ENCODE data around the gene OPRM1. TPM values are rescaled to one million over a fixed set of nuclear protein-coding genes. Genes with fewer than 3 reads are reported as not detected.
A peak's percentile ranks its signal among the peaks of the same experiment; 100 is the strongest.

OPRM1 gene
- polyA plus RNA-seq, 4 donors, result 0.09 TPM; not detected in 2

DNA sequence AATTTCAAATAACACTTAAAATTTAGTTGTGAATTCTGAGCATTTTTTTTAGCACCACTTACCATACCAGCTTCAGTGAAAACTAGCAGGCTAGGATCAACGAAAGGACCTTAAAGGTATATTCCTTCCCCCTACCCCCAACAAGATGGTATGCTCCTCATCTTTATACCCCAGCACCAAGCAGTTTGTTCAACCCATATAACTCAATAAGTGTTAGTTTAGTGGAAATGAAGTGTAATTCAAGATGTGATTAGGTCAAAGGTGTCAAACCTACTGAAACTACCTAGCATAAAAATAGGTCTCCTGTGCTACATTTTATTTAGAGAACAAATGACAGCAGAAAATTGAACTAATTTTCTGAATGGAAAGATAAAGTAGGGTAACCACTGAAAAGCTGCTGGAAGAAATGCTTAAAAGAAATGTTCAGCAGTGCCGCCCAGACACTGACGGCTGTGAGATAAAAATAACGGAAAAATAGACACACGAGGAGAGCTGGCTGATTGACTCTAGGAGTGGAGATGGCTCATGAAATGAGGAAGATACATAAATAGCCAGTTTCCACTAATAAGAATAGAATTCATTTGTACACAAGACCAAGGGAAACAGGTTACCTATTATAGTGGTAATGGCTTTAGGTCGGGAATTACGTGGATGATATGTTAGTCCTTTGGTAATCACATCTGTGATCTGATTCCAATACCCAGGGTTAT lies 222.8 kb downstream of the OPRM1 start:
- WGBS, 3 donors, result 76 to 87% (median 82%) methylated on average over 7 of the region's 7 CpGs
- H3K27ac ChIP-seq (ENCODE audit: low read depth in 1 of 3, low read length in 2 of 3), result no peak overlapping the region

DNA sequence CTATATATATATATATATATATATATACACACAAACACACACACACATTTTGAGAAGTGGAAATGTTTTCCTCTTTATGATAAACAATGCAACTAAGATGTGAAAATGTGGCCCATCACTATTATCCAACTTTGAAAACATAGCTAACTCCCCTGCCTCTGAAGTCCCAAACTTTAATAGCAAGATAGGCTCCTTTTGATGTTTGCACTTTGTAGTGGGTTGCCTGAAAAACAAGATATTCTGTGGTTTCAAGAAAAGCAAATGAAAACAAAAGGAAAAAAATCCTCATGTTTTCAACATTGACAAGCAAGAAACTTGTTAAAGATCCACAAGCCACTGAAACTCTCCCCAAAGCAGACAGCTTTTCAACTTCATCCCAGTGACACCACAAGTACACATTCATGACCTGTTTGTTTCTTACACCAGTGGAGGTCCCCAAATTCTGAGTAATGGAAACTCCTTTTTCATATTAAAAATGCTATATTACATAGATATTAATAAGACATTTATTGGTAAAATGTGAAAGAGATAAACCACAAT lies 227.6 kb downstream of the OPRM1 start:
- Histone ChIP-seq H3K27ac (ENCODE audit: low read depth in 1 of 3, low read length in 2 of 3) (no peak overlapping the region), H3K9me3 (ENCODE audit: control insufficient read depth in 2 of 2, insufficient read depth in 1 of 2, low read depth in 1 of 2, low read length in 1 of 2) (peaks cover 0 to 4% of the 10 kb centered on the region in 2 donors), H3K27me3 (ENCODE audit: control insufficient read depth in 3 of 3, insufficient read depth in 3 of 3, low read length in 3 of 3) (no peaks in the 10 kb centered on the region), H3K4me1 (ENCODE audit: control insufficient read depth in 3 of 3, insufficient read depth in 2 of 3, low read depth in 1 of 3, low read length in 2 of 3) (no peaks in the 10 kb centered on the region), H3K4me3 (ENCODE audit: low read depth in 1 of 3, low read length in 3 of 3) (no peak overlapping the region), H3K36me3 (ENCODE audit: control insufficient read depth in 3 of 3, insufficient read depth in 2 of 3, low read depth in 1 of 3, low read length in 3 of 3) (no peaks in the 10 kb centered on the region)
- FAIRE-seq (no peak), DNase-seq (no peak)

More for the DNA sequence above, 222.8 kb downstream of the OPRM1 start:
- Histone ChIP-seq H3K9me3 (ENCODE audit: control insufficient read depth in 2 of 2, insufficient read depth in 1 of 2, low read depth in 1 of 2, low read length in 1 of 2) (peaks cover 0 to 4% of the 10 kb centered on the region in 2 donors), H3K27me3 (ENCODE audit: control insufficient read depth in 3 of 3, insufficient read depth in 3 of 3, low read length in 3 of 3) (no peaks in the 10 kb centered on the region), H3K4me1 (ENCODE audit: control insufficient read depth in 3 of 3, insufficient read depth in 2 of 3, low read depth in 1 of 3, low read length in 2 of 3) (peaks cover 0 to 2% (median 0%) of the 10 kb centered on the region in 3 donors), H3K36me3 (ENCODE audit: control insufficient read depth in 3 of 3, insufficient read depth in 2 of 3, low read depth in 1 of 3, low read length in 3 of 3) (no peaks in the 10 kb centered on the region), H3K4me3 (ENCODE audit: low read depth in 1 of 3, low read length in 3 of 3) (no peak overlapping the region)
- DNase-seq (no peak), FAIRE-seq (no peak)

DNA sequence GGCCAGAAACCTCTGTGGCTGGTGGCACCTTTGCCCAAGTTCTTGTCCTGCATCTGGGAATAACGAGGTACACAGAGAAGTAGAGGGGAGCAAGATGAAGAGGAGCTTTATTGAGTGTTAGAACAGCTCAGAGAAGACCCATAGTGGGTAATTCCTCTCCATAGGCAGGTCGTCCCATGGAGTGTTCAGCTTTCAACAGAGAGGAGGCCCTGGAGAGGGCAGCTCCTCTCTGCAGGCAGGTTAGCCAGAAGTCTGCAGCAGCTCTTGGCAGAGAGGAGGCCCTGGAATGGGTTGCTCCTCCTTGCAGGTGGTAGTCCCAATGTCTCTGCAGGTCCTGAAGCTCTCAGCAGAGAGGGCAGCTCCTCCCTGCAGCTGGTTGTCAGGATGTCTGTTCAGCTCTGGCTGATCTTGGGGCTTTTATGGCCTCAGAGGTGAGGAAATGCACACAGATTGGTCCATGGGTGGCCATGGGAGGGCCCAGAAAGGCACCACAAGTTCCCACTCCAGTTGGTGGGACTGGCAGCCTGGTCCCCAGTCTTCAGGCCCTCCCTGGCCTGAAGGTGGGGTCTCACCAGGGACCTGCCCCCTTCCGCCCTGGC lies 228.6 kb downstream of the OPRM1 start:
- no peak overlapping the region for H3K27ac ChIP-seq (ENCODE audit: low read depth in 1 of 3, low read length in 2 of 3)
- H3K36me3 ChIP-seq (ENCODE audit: control insufficient read depth in 3 of 3, insufficient read depth in 2 of 3, low read depth in 1 of 3, low read length in 3 of 3), result no peaks in the 10 kb centered on the region
- WGBS, 3 donors, result 64 to 76% (median 67%) methylated on average over 3 of the region's 3 CpGs
- DNase-seq, result no peak
- H3K4me3 ChIP-seq (ENCODE audit: low read depth in 1 of 3, low read length in 3 of 3), result no peak overlapping the region
- no peaks in the 10 kb centered on the region for H3K27me3 ChIP-seq (ENCODE audit: control insufficient read depth in 3 of 3, insufficient read depth in 3 of 3, low read length in 3 of 3)
- no peaks in the 10 kb centered on the region for H3K4me1 ChIP-seq (ENCODE audit: control insufficient read depth in 3 of 3, insufficient read depth in 2 of 3, low read depth in 1 of 3, low read length in 2 of 3)
- H3K9me3 ChIP-seq (ENCODE audit: control insufficient read depth in 2 of 2, insufficient read depth in 1 of 2, low read depth in 1 of 2, low read length in 1 of 2), result peaks cover 0 to 4% of the 10 kb centered on the region in 2 donors
- FAIRE-seq, result no peak

DNA sequence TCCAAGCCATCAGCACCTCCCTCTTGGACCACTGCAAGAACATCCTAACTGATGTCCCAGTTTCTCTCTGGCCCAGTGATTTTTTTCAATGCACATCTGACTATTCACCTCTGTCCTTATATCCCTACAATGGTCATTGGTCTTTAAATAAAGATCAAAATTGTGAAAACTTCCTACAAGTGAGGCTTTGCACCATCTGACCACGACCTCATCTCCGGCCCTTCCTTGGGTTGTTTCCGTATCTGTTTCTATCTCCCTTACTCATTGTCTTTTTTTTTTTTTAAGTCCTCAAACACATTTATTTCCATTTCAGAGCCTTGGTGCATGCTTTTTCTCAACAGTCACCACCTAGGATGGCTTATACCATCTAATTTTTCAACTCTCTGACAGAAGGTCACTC lies 229.4 kb downstream of the OPRM1 start:
- Histone ChIP-seq H3K9me3 (ENCODE audit: control insufficient read depth in 2 of 2, insufficient read depth in 1 of 2, low read depth in 1 of 2, low read length in 1 of 2) (peaks cover 0 to 4% of the 10 kb centered on the region in 2 donors), H3K4me1 (ENCODE audit: control insufficient read depth in 3 of 3, insufficient read depth in 2 of 3, low read depth in 1 of 3, low read length in 2 of 3) (no peaks in the 10 kb centered on the region), H3K36me3 (ENCODE audit: control insufficient read depth in 3 of 3, insufficient read depth in 2 of 3, low read depth in 1 of 3, low read length in 3 of 3) (no peaks in the 10 kb centered on the region), H3K27ac (ENCODE audit: low read depth in 1 of 3, low read length in 2 of 3) (no peak overlapping the region), H3K27me3 (ENCODE audit: control insufficient read depth in 3 of 3, insufficient read depth in 3 of 3, low read length in 3 of 3) (no peaks in the 10 kb centered on the region), H3K4me3 (ENCODE audit: low read depth in 1 of 3, low read length in 3 of 3) (no peak overlapping the region)
- no peak for DNase-seq
- FAIRE-seq, result no peak
- 81 to 94% (median 87%) methylated on average over 3 of the region's 3 CpGs for WGBS, 3 donors

DNA sequence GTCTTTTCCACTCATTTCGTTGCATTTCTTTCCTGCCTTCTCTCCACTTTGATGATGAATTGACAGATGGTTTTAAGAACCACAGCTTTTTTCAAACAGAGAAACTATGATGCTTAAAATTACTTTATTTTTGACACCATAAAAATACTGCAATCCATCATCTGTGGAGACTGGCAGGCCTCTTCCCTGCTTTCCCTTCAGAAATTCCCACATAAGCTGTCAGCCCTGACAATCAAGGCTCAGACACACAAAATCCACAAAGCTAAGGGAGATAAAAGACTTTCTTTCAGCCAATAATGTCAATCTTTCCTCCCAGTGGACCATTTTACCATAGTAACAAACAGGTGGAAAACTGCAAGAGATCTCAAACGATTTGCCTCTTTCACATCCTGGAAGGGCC lies 235.1 kb downstream of the OPRM1 start:
- no peaks in the 10 kb centered on the region for H3K36me3 ChIP-seq (ENCODE audit: control insufficient read depth in 3 of 3, insufficient read depth in 2 of 3, low read depth in 1 of 3, low read length in 3 of 3)
- 78 to 84% (median 83%) methylated on average over 2 of the region's 2 CpGs for WGBS, 3 donors
- no peak overlapping the region for H3K4me3 ChIP-seq (ENCODE audit: low read depth in 1 of 3, low read length in 3 of 3)
- FAIRE-seq (no peak), DNase-seq (no peak)
- no peak overlapping the region for H3K27ac ChIP-seq (ENCODE audit: low read depth in 1 of 3, low read length in 2 of 3)
- no peaks in the 10 kb centered on the region for H3K4me1 ChIP-seq (ENCODE audit: control insufficient read depth in 3 of 3, insufficient read depth in 2 of 3, low read depth in 1 of 3, low read length in 2 of 3)
- H3K27me3 ChIP-seq (ENCODE audit: control insufficient read depth in 3 of 3, insufficient read depth in 3 of 3, low read length in 3 of 3), result no peaks in the 10 kb centered on the region
- no peaks in the 10 kb centered on the region for H3K9me3 ChIP-seq (ENCODE audit: control insufficient read depth in 2 of 2, insufficient read depth in 1 of 2, low read depth in 1 of 2, low read length in 1 of 2)

DNA sequence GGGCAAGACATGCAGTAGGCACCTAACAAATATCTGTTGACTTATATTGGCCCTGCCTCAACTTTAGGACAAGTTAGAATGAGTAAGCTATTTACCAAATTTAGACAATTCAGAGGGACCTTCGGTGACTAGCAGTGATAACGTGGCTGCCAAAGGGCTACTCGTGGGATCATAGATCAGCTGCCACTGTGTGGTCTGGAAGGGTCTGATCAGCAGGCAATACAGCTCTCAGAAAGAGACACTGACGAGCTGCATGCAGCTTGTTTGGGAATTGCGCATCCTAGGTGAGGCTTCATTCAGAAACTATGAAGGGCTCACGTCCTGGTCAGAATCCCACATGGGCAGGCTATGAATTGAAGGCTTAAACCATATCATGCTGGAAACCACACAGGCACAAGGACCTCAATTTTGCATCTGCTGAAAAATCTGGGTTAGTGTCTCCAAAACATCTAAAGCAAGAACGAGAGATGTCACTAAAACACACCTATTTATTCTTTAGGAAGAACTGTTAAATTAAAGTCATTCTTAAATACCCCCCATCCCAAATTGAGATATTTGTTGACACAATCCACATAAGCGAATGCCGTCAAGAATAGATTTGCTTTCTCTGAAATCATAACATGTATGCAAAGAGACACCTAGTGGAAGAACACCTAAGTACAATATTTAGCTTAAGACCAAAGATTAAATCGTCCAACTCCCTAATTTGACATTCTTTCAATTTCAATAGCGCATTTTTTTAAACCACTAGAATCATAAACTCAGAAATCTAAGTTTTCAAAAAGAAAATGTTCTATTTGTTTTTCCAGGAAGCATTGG lies 238.0 kb downstream of the OPRM1 start:
- Histone ChIP-seq H3K4me3 (ENCODE audit: low read depth in 1 of 3, low read length in 3 of 3) (no peak overlapping the region), H3K36me3 (ENCODE audit: control insufficient read depth in 3 of 3, insufficient read depth in 2 of 3, low read depth in 1 of 3, low read length in 3 of 3) (no peaks in the 10 kb centered on the region), H3K9me3 (ENCODE audit: control insufficient read depth in 2 of 2, insufficient read depth in 1 of 2, low read depth in 1 of 2, low read length in 1 of 2) (no peaks in the 10 kb centered on the region), H3K4me1 (ENCODE audit: control insufficient read depth in 3 of 3, insufficient read depth in 2 of 3, low read depth in 1 of 3, low read length in 2 of 3) (no peaks in the 10 kb centered on the region), H3K27ac (ENCODE audit: low read depth in 1 of 3, low read length in 2 of 3) (no peak overlapping the region), H3K27me3 (ENCODE audit: control insufficient read depth in 3 of 3, insufficient read depth in 3 of 3, low read length in 3 of 3) (no peaks in the 10 kb centered on the region)
- DNase-seq (peak; percentile 24 to 39), FAIRE-seq (no peak)
- 33 to 38% (median 37%) methylated on average over 11 of the region's 11 CpGs for WGBS, 3 donors

DNA sequence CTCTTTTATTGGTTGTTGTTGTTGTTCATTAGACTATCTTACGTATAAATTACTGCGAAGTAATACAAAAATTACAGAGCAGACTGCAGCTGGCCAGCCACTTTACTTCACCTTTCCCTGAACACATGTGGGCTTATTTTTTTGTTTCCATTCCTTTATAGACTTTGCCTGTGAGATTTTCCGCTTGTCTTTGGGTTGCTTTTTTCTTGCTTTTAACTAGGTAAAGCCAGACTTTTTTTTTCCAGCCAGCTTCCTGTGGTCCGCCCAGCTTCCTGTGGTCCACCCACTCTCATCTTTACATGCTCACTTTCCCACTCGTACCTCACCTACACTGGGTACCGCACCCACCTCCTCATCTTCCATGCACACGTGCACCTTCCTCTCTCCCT lies 238.6 kb downstream of the OPRM1 start:
- H3K9me3 ChIP-seq (ENCODE audit: control insufficient read depth in 2 of 2, insufficient read depth in 1 of 2, low read depth in 1 of 2, low read length in 1 of 2), result no peaks in the 10 kb centered on the region
- no peak for FAIRE-seq
- DNase-seq, result no peak
- no peaks in the 10 kb centered on the region for H3K36me3 ChIP-seq (ENCODE audit: control insufficient read depth in 3 of 3, insufficient read depth in 2 of 3, low read depth in 1 of 3, low read length in 3 of 3)
- no peaks in the 10 kb centered on the region for H3K27me3 ChIP-seq (ENCODE audit: control insufficient read depth in 3 of 3, insufficient read depth in 3 of 3, low read length in 3 of 3)
- no peaks in the 10 kb centered on the region for H3K4me1 ChIP-seq (ENCODE audit: control insufficient read depth in 3 of 3, insufficient read depth in 2 of 3, low read depth in 1 of 3, low read length in 2 of 3)
- WGBS, 3 donors, result 53 to 72% (median 55%) methylated on average over 7 of the region's 7 CpGs
- no peak overlapping the region for H3K4me3 ChIP-seq (ENCODE audit: low read depth in 1 of 3, low read length in 3 of 3)
- H3K27ac ChIP-seq (ENCODE audit: low read depth in 1 of 3, low read length in 2 of 3), result no peak overlapping the region

DNA sequence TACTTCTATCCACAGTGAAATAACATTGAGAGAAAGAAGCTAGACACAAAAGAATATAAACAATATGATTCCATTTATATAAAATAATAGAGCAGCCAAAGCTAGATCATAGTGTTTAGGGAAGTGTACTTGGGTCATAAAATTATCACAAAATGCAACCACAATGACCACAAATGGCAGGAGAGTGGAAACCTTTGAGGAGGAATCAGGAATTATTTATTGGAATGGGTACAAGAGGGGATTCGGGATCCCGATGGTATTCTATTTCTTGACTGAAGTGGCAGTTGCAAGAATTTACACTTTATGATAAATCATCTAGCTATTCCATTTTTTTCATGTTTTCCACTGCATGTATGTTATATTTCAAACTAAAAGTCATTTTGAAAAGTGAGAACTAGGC lies 241.5 kb downstream of the OPRM1 start:
- DNase-seq, result no peak
- no peak for FAIRE-seq
- Histone ChIP-seq H3K4me1 (ENCODE audit: control insufficient read depth in 3 of 3, insufficient read depth in 2 of 3, low read depth in 1 of 3, low read length in 2 of 3) (no peaks in the 10 kb centered on the region), H3K9me3 (ENCODE audit: control insufficient read depth in 2 of 2, insufficient read depth in 1 of 2, low read depth in 1 of 2, low read length in 1 of 2) (peaks cover 0 to 5% of the 10 kb centered on the region in 2 donors), H3K27me3 (ENCODE audit: control insufficient read depth in 3 of 3, insufficient read depth in 3 of 3, low read length in 3 of 3) (no peaks in the 10 kb centered on the region), H3K36me3 (ENCODE audit: control insufficient read depth in 3 of 3, insufficient read depth in 2 of 3, low read depth in 1 of 3, low read length in 3 of 3) (no peaks in the 10 kb centered on the region), H3K4me3 (ENCODE audit: low read depth in 1 of 3, low read length in 3 of 3) (no peak overlapping the region), H3K27ac (ENCODE audit: low read depth in 1 of 3, low read length in 2 of 3) (no peak overlapping the region)
- 66 to 91% (median 78%) methylated on average over 2 of the region's 2 CpGs for WGBS, 3 donors
